ENCODE data around the gene EPRS1.
"Not testable (repeated sequence)": the region's sequence is repeated elsewhere in the genome, so short reads cannot be mapped to it uniquely, and the experiment has no call there.

The EPRS1 gene

GRCh38 chr1:220037810-220038209 lies 8.5 kb downstream of the EPRS1 start:
- DNase-seq: not testable (repeated sequence)

GRCh38 chr1:220032911-220033310 lies 13.4 kb downstream of the EPRS1 start:
- DNase-seq: no peak

- DNase-seq: no peak
Observed at GRCh38 chr1:220031287-220031686, 15.0 kb downstream of the EPRS1 start.

GRCh38 chr1:220028346-220028895 lies 17.9 kb downstream of the EPRS1 start:
- peak; percentile 81 for DNase-seq

GRCh38 chr1:220019071-220019470 lies 27.2 kb downstream of the EPRS1 start:
- no peak for DNase-seq

GRCh38 chr1:220013497-220013896 lies 32.8 kb downstream of the EPRS1 start:
- DNase-seq: no peak

- DNase-seq: no peak
Observed at GRCh38 chr1:220012259-220012658, 34.0 kb downstream of the EPRS1 start.

GRCh38 chr1:220011620-220012019 lies 34.7 kb downstream of the EPRS1 start:
- no peak for DNase-seq

GRCh38 chr1:220007438-220007837 lies 38.9 kb downstream of the EPRS1 start:
- DNase-seq: no peak

- DNase-seq: no peak
Observed at GRCh38 chr1:220005489-220005888, 40.8 kb downstream of the EPRS1 start.

GRCh38 chr1:220003610-220004299 lies 42.5 kb downstream of the EPRS1 start:
- DNase-seq: no peak

- DNase-seq: no peak
Observed at GRCh38 chr1:220003015-220003414, 43.3 kb downstream of the EPRS1 start.

GRCh38 chr1:220001095-220001501 lies 45.2 kb downstream of the EPRS1 start:
- no peak for DNase-seq

GRCh38 chr1:219999821-220000220 lies 46.5 kb downstream of the EPRS1 start:
- DNase-seq: no peak

Data from NCI-H2171 treated with DMSO at 0.1 percent for 48 hours (cell line).